ENCODE results near the gene CCDC106.
A peak's percentile ranks its signal among the peaks of the same experiment; 100 is the strongest.

CCDC106 gene

DNA sequence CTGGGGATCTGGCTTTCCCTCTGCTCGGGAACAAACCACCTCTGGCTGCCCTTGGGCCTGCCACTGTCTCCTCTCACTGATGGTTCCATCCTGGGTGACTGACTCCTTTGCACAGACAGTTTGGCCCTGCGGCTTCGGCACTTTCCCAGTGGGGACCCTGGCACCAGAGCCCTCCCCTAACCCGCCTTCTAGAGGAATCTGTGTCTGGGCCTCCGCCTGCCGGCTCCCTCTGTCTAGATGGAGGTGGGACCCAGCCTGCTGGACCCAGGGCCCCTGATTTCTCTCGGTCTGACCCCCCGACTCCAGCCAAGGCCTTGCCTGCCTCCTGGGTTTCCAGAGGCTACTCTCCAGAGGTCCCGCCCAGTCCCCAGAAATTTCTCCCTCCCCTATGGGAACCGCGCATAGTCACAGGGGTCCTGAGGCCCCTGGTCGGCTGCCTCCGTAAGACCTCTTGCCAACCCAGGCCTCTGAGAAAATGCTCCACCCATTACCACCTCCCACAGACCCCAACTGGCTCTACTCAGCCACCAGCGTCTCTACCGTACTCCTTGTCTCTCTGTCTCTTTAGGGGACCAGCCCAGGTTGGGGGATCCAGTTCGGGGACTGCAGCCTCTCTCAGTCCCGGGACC lies 2.7 kb downstream of the CCDC106 start:
- TF ChIP-seq, protein P1, sequence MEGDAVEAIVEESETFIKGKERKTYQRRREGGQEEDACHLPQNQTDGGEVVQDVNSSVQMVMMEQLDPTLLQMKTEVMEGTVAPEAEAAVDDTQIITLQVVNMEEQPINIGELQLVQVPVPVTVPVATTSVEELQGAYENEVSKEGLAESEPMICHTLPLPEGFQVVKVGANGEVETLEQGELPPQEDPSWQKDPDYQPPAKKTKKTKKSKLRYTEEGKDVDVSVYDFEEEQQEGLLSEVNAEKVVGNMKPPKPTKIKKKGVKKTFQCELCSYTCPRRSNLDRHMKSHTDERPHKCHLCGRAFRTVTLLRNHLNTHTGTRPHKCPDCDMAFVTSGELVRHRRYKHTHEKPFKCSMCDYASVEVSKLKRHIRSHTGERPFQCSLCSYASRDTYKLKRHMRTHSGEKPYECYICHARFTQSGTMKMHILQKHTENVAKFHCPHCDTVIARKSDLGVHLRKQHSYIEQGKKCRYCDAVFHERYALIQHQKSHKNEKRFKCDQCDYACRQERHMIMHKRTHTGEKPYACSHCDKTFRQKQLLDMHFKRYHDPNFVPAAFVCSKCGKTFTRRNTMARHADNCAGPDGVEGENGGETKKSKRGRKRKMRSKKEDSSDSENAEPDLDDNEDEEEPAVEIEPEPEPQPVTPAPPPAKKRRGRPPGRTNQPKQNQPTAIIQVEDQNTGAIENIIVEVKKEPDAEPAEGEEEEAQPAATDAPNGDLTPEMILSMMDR (IDR thresholded peaks at IDR 0.05; ENCODE audit: low read depth, low read length, missing control alignments): no peak
- no peak for DNase-seq (ENCODE audit: extremely low read depth, low read depth)
- no peak overlapping the region for H3K4me3 ChIP-seq (replicated peaks; ENCODE audit: low read depth, low read length)

DNA sequence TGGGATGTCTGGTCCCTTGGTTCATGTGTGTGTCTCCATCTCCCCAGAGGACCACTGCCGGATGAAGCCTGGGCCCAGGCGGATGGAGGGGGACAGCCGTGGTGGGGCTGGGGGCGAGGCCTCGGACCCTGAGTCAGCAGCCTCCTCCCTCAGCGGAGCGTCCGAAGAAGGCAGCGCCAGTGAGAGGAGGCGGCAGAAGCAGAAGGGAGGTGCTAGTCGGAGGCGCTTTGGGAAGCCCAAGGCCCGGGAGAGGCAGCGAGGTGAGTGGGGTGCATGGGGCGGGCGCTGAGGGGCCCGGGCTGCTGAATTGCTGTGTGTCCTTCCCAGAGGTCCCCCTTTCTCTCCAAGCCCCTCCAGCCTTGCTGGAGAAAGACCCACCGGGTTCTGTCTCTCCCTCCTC lies 3.2 kb downstream of the CCDC106 start:
- no peak overlapping the region for H3K4me3 ChIP-seq (replicated peaks; ENCODE audit: low read depth, low read length)
- no peak for DNase-seq (ENCODE audit: extremely low read depth, low read depth)
- TF ChIP-seq, protein P1 (IDR thresholded peaks at IDR 0.05; ENCODE audit: low read depth, low read length, missing control alignments): no peak

DNA sequence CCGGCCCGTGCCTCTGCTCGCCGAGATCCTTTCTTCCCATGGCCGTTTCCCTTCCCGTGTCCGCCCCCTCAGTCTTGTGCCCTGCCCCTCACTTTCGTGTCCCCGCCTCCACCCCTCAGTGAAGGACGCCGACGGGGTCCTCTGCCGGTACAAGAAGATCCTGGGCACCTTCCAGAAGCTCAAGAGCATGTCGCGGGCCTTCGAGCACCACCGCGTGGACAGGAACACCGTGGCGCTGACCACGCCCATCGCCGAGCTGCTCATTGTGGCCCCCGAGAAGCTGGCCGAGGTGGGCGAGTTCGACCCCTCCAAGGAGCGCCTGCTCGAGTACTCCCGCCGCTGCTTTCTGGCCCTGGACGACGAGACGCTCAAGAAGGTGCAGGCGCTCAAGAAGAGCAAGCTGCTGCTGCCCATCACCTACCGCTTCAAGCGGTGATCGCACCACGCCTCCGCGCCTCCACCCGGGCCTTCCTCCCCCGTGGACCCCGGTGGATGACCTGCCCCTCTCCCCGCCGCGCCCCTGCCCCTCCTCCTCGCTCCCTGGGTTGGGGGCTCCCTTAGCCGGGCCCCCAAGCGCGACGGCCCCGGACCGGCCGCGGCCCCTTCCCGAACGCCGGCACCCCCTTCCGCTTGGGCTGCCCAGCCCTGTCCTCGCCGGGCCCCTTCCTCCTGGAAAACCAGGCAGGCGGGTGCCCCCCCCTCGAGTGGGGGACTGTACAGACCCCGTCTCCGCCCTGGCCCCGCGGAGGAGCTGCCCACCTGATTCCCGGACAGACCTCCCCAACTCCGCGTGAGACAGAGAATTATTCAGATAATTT lies 4.5 kb downstream of the CCDC106 start:
- TF ChIP-seq, protein P1 (IDR thresholded peaks at IDR 0.05; ENCODE audit: low read depth, low read length, missing control alignments): no peak
- DNase-seq (ENCODE audit: extremely low read depth, low read depth): no peak
- no peak overlapping the region for H3K4me3 ChIP-seq (replicated peaks; ENCODE audit: low read depth, low read length)

DNA sequence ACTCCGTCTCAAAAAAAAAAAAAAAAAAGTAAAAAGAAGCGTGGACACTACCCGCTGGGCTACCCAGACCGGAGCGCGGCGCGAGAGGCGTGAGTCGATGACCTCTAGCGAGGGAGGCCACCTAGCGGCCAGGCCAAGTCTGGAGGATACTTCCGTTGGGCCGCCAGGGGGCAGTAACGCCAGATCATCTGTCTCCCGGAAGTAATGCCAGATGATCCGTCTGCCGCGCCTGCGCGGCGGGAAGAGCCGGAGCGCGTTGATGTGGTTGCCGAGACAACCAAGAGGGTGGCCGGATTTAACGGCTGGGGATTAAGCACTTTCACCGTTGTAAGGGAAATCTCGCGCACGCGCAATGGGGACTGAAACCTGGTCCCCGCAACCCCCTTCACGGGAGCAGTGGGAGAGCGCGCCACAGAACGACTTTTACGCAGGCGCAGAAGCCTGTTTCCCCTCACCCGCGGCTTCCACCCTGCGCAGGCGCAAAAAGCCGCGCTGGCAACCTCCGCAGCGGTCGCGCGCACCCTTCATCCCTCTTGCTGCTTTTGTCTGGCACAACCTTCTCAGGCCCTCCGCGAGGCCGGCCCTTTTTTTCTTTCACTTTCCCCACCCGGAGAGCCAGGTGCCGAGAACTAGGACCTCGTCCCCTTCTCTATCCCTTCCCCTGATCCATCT lies 5.8 kb downstream of the CCDC106 start:
- peak overlapping the region; percentile 75 for H3K4me3 ChIP-seq (replicated peaks; ENCODE audit: low read depth, low read length)
- peak; percentile 96 for DNase-seq (ENCODE audit: extremely low read depth, low read depth)
- TF ChIP-seq, protein P1 (IDR thresholded peaks at IDR 0.05; ENCODE audit: low read depth, low read length, missing control alignments): peak; percentile 100

DNA sequence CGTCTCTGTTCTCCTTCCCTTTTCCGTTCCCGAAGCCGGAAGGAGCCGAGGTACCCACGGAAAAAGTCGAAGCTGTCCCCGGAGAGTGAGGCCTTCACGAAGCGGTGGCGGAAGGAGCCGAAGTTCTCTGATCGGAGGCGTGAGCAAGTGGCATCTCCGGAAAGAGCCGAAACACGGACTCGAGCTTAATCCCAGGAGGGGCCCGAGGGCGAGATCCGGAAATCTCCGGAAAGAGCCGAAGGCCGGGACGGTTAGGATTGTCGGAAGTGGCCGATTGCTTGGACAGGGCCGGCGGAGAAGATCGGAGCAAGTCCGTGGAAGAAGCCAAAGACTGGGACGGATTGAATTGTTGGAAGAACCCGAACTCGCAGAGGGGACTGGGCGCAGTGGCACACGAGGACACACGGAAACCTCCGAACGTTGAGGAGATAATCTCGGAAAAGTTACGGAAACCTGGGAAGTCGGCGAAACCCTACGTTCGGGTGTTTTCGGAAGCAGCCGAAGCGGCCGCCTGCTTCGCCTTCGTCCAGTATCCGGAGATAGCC lies 6.4 kb downstream of the CCDC106 start:
- peak overlapping the region; percentile 75 for H3K4me3 ChIP-seq (replicated peaks; ENCODE audit: low read depth, low read length)
- DNase-seq (ENCODE audit: extremely low read depth, low read depth): peak; percentile 99
- TF ChIP-seq, protein P1 (IDR thresholded peaks at IDR 0.05; ENCODE audit: low read depth, low read length, missing control alignments): no peak

DNA sequence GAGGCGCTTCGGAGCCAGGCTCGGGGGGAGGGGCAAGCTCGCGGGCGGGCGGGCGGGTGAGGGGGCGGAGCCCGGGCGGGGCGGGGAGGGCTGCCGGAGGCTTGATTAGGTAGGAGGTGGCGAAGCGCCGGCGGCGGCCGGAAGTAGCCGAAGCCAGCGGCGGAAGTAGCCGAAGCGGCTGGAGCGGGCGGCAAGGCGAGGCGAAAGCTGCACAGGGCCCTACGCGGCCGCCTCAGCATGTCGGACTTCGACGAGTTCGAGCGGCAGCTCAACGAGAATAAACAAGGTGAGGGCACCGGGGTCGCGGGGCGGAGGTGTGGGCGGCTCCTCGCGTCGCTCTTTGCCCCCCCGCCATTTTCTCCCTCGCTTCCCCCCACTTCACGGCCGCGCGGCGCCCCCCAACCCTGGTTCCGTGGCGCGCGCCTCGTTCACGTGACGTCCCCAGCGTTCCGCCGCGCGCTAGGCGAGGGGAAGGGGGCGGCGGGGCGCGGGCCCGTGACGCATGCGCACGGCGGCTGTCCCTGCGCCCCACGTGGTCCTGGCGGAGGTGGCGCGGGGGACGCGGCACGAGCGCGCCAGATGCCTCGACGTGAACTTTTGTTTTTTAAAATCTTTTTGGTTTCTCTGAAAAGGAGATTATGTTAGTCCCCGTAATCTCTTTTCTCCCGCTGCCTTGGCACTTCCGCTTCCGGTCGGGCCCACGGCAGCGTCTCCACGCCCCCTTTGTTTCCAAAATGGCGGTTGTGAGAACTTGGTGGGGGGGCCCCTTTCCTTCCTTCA lies 7.0 kb downstream of the CCDC106 start, which contains the start of gene U2AF2:
Gene U2AF2 (plus strand): TSS at position 168 of the 780 bp plus-strand sequence. CDS start 70 bp downstream, at position 238.
- DNase-seq (ENCODE audit: extremely low read depth, low read depth): no peak
- TF ChIP-seq, protein P1 (IDR thresholded peaks at IDR 0.05; ENCODE audit: low read depth, low read length, missing control alignments): no peak
- H3K4me3 ChIP-seq (replicated peaks; ENCODE audit: low read depth, low read length): peak within 1 kb of the TSS; percentile 75

Measured in HFF-Myc (cell line).